GM10266 (cell line): ENCODE results near the gene DERL3.

Experiments
- DNase-seq: peaks from one replicate; pipeline ENCODE4 v3.0.0; 2012; ENCODE audit errors: extremely low spot score
- TF ChIP-seq, protein P1 (sequence below): IDR thresholded peaks from 2 replicates; pipeline ENCODE4 v1.5.1; 2012; ENCODE audit warnings: mild to moderate bottlenecking, low read depth; ENCODE audit not compliant: control insufficient read depth, insufficient read depth; ENCODE audit errors: missing control alignments

The DERL3 gene

GRCh38 chr22:23822101-23822671 is 16.6 kb downstream of the DERL3 start:
- TF ChIP-seq, protein P1, sequence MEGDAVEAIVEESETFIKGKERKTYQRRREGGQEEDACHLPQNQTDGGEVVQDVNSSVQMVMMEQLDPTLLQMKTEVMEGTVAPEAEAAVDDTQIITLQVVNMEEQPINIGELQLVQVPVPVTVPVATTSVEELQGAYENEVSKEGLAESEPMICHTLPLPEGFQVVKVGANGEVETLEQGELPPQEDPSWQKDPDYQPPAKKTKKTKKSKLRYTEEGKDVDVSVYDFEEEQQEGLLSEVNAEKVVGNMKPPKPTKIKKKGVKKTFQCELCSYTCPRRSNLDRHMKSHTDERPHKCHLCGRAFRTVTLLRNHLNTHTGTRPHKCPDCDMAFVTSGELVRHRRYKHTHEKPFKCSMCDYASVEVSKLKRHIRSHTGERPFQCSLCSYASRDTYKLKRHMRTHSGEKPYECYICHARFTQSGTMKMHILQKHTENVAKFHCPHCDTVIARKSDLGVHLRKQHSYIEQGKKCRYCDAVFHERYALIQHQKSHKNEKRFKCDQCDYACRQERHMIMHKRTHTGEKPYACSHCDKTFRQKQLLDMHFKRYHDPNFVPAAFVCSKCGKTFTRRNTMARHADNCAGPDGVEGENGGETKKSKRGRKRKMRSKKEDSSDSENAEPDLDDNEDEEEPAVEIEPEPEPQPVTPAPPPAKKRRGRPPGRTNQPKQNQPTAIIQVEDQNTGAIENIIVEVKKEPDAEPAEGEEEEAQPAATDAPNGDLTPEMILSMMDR = no peak
- DNase-seq = no peak

DNA sequence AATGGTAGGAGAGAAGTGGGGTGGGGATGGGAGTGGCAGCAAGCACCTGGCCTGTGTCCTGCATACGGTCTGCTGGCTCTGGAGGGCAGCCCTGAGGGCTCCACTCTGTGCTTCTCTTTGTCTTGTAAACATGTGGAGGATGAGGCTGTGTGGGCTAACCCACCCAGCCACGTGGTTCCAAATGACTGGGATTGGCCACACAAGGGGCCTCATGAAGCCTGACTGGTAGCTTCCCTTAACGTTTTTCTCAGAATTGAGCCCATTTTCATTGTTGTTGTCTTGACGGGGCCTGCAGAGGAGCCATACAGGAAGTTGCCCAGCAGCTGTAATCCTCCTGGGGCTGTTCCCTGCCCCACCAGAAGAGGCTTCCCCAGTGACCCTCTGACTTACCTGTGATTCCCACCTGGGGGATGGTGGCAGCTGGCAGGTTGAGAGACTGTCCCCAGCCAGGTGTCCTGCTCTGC is 18.0 kb downstream of the DERL3 start:
- TF ChIP-seq, protein P1 = no peak
- no peak for DNase-seq

DNA sequence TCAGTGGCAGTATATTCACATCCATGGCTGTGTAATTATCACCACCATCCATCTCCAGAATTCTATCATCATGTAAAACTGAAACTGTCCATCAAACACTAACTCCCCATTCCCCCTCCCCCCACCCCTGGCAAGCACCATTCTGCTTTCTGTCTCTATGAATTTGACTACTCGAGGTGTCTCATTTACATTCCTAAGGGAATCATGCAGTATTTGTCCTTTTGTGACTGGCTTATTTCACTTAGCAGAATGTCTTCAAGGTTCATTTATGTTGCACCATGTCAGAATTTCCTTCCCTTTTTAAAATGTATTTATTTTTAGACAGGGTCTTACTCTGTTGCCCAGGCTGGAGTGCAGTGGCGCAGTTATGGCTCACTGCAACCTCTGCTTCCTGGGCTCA is 20.3 kb downstream of the DERL3 start:
- DNase-seq = no peak
- TF ChIP-seq, protein P1 = no peak

- DNase-seq = no peak
- TF ChIP-seq, protein P1 = no peak
Measured at GRCh38 chr22:23817146-23817545, 21.7 kb downstream of the DERL3 start.

- TF ChIP-seq, protein P1 = no peak
- no peak for DNase-seq
Measured at GRCh38 chr22:23816156-23816976, 22.4 kb downstream of the DERL3 start.

DNA sequence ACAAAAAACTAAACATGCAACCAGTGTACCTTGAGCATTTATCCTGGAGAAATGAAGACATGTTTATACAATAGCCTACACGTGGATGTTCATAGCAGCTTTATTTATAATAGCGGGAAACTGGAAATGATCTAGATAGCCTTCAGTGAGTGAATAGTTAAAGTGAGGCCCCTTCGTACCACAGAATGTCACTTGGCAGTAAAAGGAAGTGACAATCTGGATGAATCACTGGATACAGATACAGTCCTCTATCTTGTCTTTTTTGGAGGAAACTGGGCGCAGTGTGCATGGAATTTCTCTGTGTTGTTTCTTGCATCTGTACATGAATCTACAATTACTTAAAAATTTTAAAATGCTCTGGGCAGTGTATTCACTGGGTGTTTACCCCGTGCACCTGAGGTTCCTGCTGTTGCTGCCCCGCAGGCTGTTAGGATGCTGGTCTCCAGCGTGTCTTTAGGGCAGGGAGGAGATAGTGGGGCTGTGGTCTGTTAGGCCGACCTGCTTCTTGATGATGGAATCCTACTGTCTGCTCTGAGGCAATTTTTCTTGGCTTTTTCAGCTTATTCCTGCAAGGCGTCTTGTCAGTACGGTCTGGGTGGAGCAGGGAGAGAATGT is 23.2 kb downstream of the DERL3 start:
- TF ChIP-seq, protein P1 = no peak
- no peak for DNase-seq

GRCh38 chr22:23812378-23812777 is 26.4 kb downstream of the DERL3 start:
- TF ChIP-seq, protein P1 = no peak
- DNase-seq = no peak
